ENCODE results near the gene TSC22D2. TPM values are rescaled to one million over a fixed set of nuclear protein-coding genes. Genes with fewer than 3 reads are reported as not detected.
"Not testable (repeated sequence)": the region's sequence is repeated elsewhere in the genome, so short reads cannot be mapped to it uniquely, and the experiment has no call there.

The TSC22D2 gene
- total RNA-seq, 1 experiment from 2014 or later: 5.8 TPM

- DNase-seq (ENCODE audit: low spot score): peak; percentile 76
Observed at GRCh38 chr3:150449169-150449721, 41.1 kb downstream of the TSC22D2 start.

- no peak for DNase-seq (ENCODE audit: low spot score)
Observed at GRCh38 chr3:150450916-150451315, 42.8 kb downstream of the TSC22D2 start.

- no peak for DNase-seq (ENCODE audit: low spot score)
Observed at GRCh38 chr3:150451329-150452048, 43.4 kb downstream of the TSC22D2 start.

GRCh38 chr3:150453353-150453752 lies 45.3 kb downstream of the TSC22D2 start:
- DNase-seq (ENCODE audit: low spot score): no peak

- no peak for DNase-seq (ENCODE audit: low spot score)
Observed at GRCh38 chr3:150454085-150454484, 46.0 kb downstream of the TSC22D2 start.

GRCh38 chr3:150454622-150455021 lies 46.5 kb downstream of the TSC22D2 start:
- no peak for DNase-seq (ENCODE audit: low spot score)

- DNase-seq (ENCODE audit: low spot score): no peak
Observed at GRCh38 chr3:150455341-150455740, 47.2 kb downstream of the TSC22D2 start.

- no peak for DNase-seq (ENCODE audit: low spot score)
Observed at GRCh38 chr3:150458001-150458400, 49.9 kb downstream of the TSC22D2 start.

- DNase-seq (ENCODE audit: low spot score): no peak
Observed at GRCh38 chr3:150460484-150460883, 52.4 kb downstream of the TSC22D2 start.

GRCh38 chr3:150461399-150461798 lies 53.3 kb downstream of the TSC22D2 start:
- DNase-seq (ENCODE audit: low spot score): no peak

- no peak for DNase-seq (ENCODE audit: low spot score)
Observed at GRCh38 chr3:150462108-150462507, 54.0 kb downstream of the TSC22D2 start.

GRCh38 chr3:150464684-150465083 lies 56.6 kb downstream of the TSC22D2 start:
- no peak for DNase-seq (ENCODE audit: low spot score)

- no peak for DNase-seq (ENCODE audit: low spot score)
Observed at GRCh38 chr3:150467381-150467780, 59.3 kb downstream of the TSC22D2 start.

- peak; percentile 85 for DNase-seq (ENCODE audit: low spot score)
Observed at GRCh38 chr3:150469031-150469930, 61.2 kb downstream of the TSC22D2 start.

GRCh38 chr3:150469931-150470740 lies 62.0 kb downstream of the TSC22D2 start:
- DNase-seq (ENCODE audit: low spot score): peak; percentile 19

- DNase-seq (ENCODE audit: low spot score): no peak
Observed at GRCh38 chr3:150472421-150472820, 64.3 kb downstream of the TSC22D2 start.

GRCh38 chr3:150473161-150473560 lies 65.1 kb downstream of the TSC22D2 start:
- not testable (repeated sequence) for DNase-seq (ENCODE audit: low spot score)

- no peak for DNase-seq (ENCODE audit: low spot score)
Observed at GRCh38 chr3:150479370-150479769, 71.3 kb downstream of the TSC22D2 start.

- DNase-seq (ENCODE audit: low spot score): no peak
Observed at GRCh38 chr3:150480877-150481276, 72.8 kb downstream of the TSC22D2 start.

- DNase-seq (ENCODE audit: low spot score): no peak
Observed at GRCh38 chr3:150483226-150483625, 75.1 kb downstream of the TSC22D2 start.

GRCh38 chr3:150484410-150484809 lies 76.3 kb downstream of the TSC22D2 start:
- no peak for DNase-seq (ENCODE audit: low spot score)

GRCh38 chr3:150488867-150489266 lies 80.8 kb downstream of the TSC22D2 start:
- no peak for DNase-seq (ENCODE audit: low spot score)
